K562 (cell line): ENCODE results near the gene CDC5L. TPM values are rescaled to one million over a fixed set of nuclear protein-coding genes. Genes with fewer than 3 reads are reported as not detected.

Source experiments
- ATAC-seq: fragments of 200-7000 bp; cut with Tn5 transposase; 3 replicates; pipeline ENCODE4 v1.9.1; 2020; ENCODE audit warnings: moderate library complexity
- BruUV-seq: library from RNA; stranded (reverse); fragments of 400-500 nt; replicated peaks from 2 replicates; lab custom pipeline; 2021; lab: Mats Ljungman, UMichigan
- CTCF ChIA-PET: fragments of 300-600 bp; formaldehyde crosslinking; extraction: SDS; loops from one replicate; lab custom pipeline; 2021; ENCODE audit warnings: low intra/inter-chr PET ratio; lab: Yijun Ruan, JAX
- POLR2A ChIA-PET: fragments of 300-600, 350-650 bp; sonication (Branson Sonifier 250); formaldehyde crosslinking; extraction: SDS; loops from one replicate; lab custom pipeline; 2021; ENCODE audit warnings: antibody characterized with exemption, inconsistent platforms; lab: Yijun Ruan, JAX
- DNase-seq, 4 experiments: peaks; one replicate each; pipeline versions ENCODE4 v3.0.0 to v3.0.0-alpha.2; 2011 to 2018; ENCODE audit warnings: low spot score in 3 of 4, mixed read lengths in 3 of 4; ENCODE audit errors: extremely low read depth in 1 of 4
- FAIRE-seq: peaks from 2 replicates; lab custom pipeline; 2011; peaks lifted over from hg19 to GRCh38; lab: Jason Lieb, UNC
- H2AFZ ChIP-seq: 2 replicates; pipeline ENCODE4 v1.6.0; 2011; ENCODE audit warnings: low read depth, low read length, control low read depth, inconsistent platforms
- H3K27ac ChIP-seq: fragments of 200-600 bp; 3 replicates; pipeline ENCODE4 v1.8.0; 2011; ENCODE audit warnings: low read depth, mild to moderate bottlenecking, control low read depth, inconsistent platforms, low read length, moderate library complexity, mixed read lengths; ENCODE audit errors: extremely low read depth
- H3K27me3 ChIP-seq, 2 experiments: fragments of 300-600 bp in 1 of 2; 2 replicates in 1 of 2; 3 replicates in 1 of 2; pipeline versions ENCODE4 v1.6.0 to v1.8.0; 2011; ENCODE audit warnings: inconsistent platforms in 2 of 2, low read length in 2 of 2, mild to moderate bottlenecking in 1 of 2, mixed read lengths in 1 of 2, moderate library complexity in 1 of 2; ENCODE audit not compliant: control insufficient read depth in 2 of 2, insufficient read depth in 2 of 2
- H3K36me3 ChIP-seq: fragments of 300-600 bp; 3 replicates; pipeline ENCODE4 v1.8.0; 2011; ENCODE audit warnings: mild to moderate bottlenecking, low read length, inconsistent platforms; ENCODE audit not compliant: control insufficient read depth, insufficient read depth
- H3K4me1 ChIP-seq, 2 experiments: fragments of 200-600 bp in 1 of 2; replicated peaks in 1 of 2; 2 replicates in 1 of 2; 3 replicates in 1 of 2; pipeline versions ENCODE4 v1.5.1 to v1.8.0; 2011; ENCODE audit warnings: inconsistent platforms in 2 of 2, low read length in 2 of 2, mild to moderate bottlenecking in 1 of 2, mixed read lengths in 1 of 2, moderate library complexity in 1 of 2; ENCODE audit not compliant: control insufficient read depth in 2 of 2, insufficient read depth in 2 of 2
- H3K4me2 ChIP-seq: 2 replicates; pipeline ENCODE4 v1.6.1; 2011; ENCODE audit warnings: low read length, control low read depth, inconsistent platforms, mixed read lengths; ENCODE audit not compliant: insufficient read depth
- H3K4me3 ChIP-seq: fragments of 200-600 bp; sonication (generic), shearing (Covaris generic); 2 replicates; pipeline ENCODE4 v1.5.1; 2016; ENCODE audit warnings: control low read depth, inconsistent platforms
- H3K79me2 ChIP-seq: fragments of 200-600 bp; 3 replicates; pipeline ENCODE4 v1.8.0; 2011; ENCODE audit warnings: low read length, inconsistent platforms; ENCODE audit not compliant: control insufficient read depth, insufficient read depth
- H3K9ac ChIP-seq, 2 experiments: 2 replicates each; pipeline versions ENCODE4 v1.6.0 to v1.6.1; 2011; ENCODE audit warnings: low read depth in 2 of 2, low read length in 2 of 2, control low read depth in 1 of 2, inconsistent platforms in 1 of 2, mild to moderate bottlenecking in 1 of 2, mixed read lengths in 1 of 2; ENCODE audit not compliant: insufficient read depth in 1 of 2
- H3K9me1 ChIP-seq: one replicate; pipeline ENCODE4 v1.6.0; 2011; ENCODE audit warnings: inconsistent platforms, mild to moderate bottlenecking, low read length, moderate library complexity; ENCODE audit not compliant: control insufficient read depth, insufficient read depth
- H3K9me3 ChIP-seq: replicated peaks from 2 replicates; pipeline ENCODE4 v1.5.1; 2011; ENCODE audit warnings: low read depth, low read length, inconsistent platforms; ENCODE audit not compliant: control insufficient read depth, insufficient read depth
- H4K20me1 ChIP-seq: replicated peaks from 2 replicates; pipeline ENCODE4 v1.6.1; 2011; ENCODE audit warnings: low read length, inconsistent platforms, mixed read lengths; ENCODE audit not compliant: control insufficient read depth, insufficient read depth
- JUN ChIP-seq, 2 experiments: sonication (generic) in 1 of 2; formaldehyde crosslinking in 1 of 2; IDR thresholded peaks; 2 replicates each; pipeline versions ENCODE4 v1.6.1 to v1.8.0; 2012 to 2022; ENCODE audit warnings: borderline replicate concordance in 2 of 2, mild to moderate bottlenecking in 2 of 2, improper control_type of control experiment in 1 of 2, low read depth in 1 of 2, low read length in 1 of 2, missing genetic modification reagents in 1 of 2
- NUFIP1 ChIP-seq: fragments of 450-650 bp; IDR thresholded peaks from 2 replicates; pipeline ENCODE4 v1.6.1; 2018; ENCODE audit not compliant: partially characterized antibody
- PRPF4 ChIP-seq: fragments of 200-400 bp; formaldehyde crosslinking; IDR thresholded peaks from one replicate; pipeline ENCODE4 v1.6.1; 2017; ENCODE audit warnings: low read length, low read depth, mild to moderate bottlenecking; ENCODE audit not compliant: insufficient read depth, poor library complexity, severe bottlenecking
- SPI1 ChIP-seq: IDR thresholded peaks from 2 replicates; pipeline ENCODE4 v1.6.1; 2011; ENCODE audit warnings: low read depth, low read length, control low read depth, borderline replicate concordance
- ZNF143 ChIP-seq: sonication (generic); formaldehyde crosslinking; IDR thresholded peaks from 2 replicates; pipeline ENCODE4 v1.9.0; 2022; ENCODE audit warnings: mild to moderate bottlenecking, missing genetic modification reagents
- WGBS: fragments of 100-300 bp; shearing (Covaris generic); methylation state at CpG from one replicate; pipeline ENCODE4 v1.1.6; 2016; ENCODE audit warnings: low coverage, mixed read lengths; ENCODE audit not compliant: insufficient coverage; ENCODE audit errors: missing lambda C conversion rate; 5-methylcytosine and 5-hydroxymethylcytosine counted together
- in situ Hi-C: fragments of 300-500 bp; cut with MboI; formaldehyde crosslinking; loops from 4 replicates; pipeline ENCODE4 v1.15.0; 2018; ENCODE audit warnings: inconsistent platforms, mixed read lengths
- intact Hi-C: fragments of 100-400 bp; cut with micrococcal nuclease; formaldehyde crosslinking; loops from 2 replicates; pipeline ENCODE4 v1.14.2; 2022
- polyA plus RNA-seq, 8 experiments: library from polyadenylated mRNA; depleted of rRNA in 4 of 8; stranded (reverse) in 5 of 8; unstranded in 3 of 8; fragments of >200 nt; fragmentation: Nextera tagmentation in 2 of 8; fragmentation: Illumina TruSeq in 1 of 8; extraction: Ambion mirVana in 2 of 8; extraction: Trizol in 1 of 8; gene quantifications; 2 replicates each; pipeline versions ENCODE4 v1.2.1 to v1.2.3, GENCODE V29; 2011 to 2014; ENCODE audit warnings: inconsistent platforms in 1 of 8, missing spikeins in 1 of 8
- total RNA-seq, 7 experiments: library from RNA; depleted of rRNA in 6 of 7; stranded (reverse); fragments of >200 nt in 6 of 7; fragmentation: Illumina TruSeq in 2 of 7; extraction: Trizol in 2 of 7; gene quantifications; 2 replicates each; pipeline versions ENCODE4 v1.2.1 to v1.2.3, GENCODE V29; 2011 to 2021; ENCODE audit warnings: low replicate concordance in 1 of 7
- TF ChIP-seq, protein P1 (sequence below): fragments of 450-650 bp; IDR thresholded peaks from 2 replicates; pipeline ENCODE4 v1.7.0; 2016; ENCODE audit warnings: borderline replicate concordance
- TF ChIP-seq, protein P2 (sequence below), 3 experiments: fragments of 200-800 bp in 1 of 3; sonication (Bioruptor generic) in 1 of 3; sonication (generic) in 1 of 3; formaldehyde crosslinking in 1 of 3; IDR thresholded peaks; 2 replicates each; pipeline versions ENCODE4 v1.6.1 to v1.8.0; 2016 to 2022; ENCODE audit warnings: mild to moderate bottlenecking in 2 of 3, missing compliant biosample characterization in 2 of 3, missing genetic modification characterization in 2 of 3, missing genetic modification reagents in 1 of 3
- TF ChIP-seq, protein P3 (sequence below): sonication (generic); formaldehyde crosslinking; IDR thresholded peaks from 2 replicates; pipeline ENCODE4 v1.4.0; 2020; ENCODE audit warnings: mild to moderate bottlenecking, missing genetic modification reagents
- TF ChIP-seq, protein P4 (sequence below): fragments of 200-800 bp; sonication (Bioruptor generic); IDR thresholded peaks from 2 replicates; pipeline ENCODE4 v1.6.1; 2017; ENCODE audit warnings: missing genetic modification characterization, missing compliant biosample characterization

CDC5L gene
- total and polyA plus RNA-seq, 9 of the 15 experiments (the other 6 are each of a cell fraction or from before 2014, with no cell fraction given): 22.3 to 44.2 (median 30.8) TPM

DNA sequence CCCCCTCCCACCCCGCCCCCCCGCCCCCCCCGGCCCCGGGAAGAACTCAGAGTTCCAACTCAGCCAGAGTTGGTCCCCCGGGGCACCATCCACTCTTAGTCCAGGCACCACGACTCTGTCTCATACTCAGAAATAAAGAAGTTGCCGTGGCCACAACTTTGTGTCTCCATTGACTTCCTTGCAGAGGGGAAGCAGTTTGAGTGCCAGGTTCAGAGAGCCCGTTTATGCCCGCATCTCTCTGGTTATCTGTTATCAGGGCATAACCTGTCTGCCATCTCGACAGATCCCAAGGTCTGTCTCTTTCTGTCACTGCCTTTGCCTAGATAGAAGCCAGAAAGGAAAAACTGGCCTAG is 605 bp downstream of the CDC5L start:
- Histone ChIP-seq H3K4me1 (peaks cover 3 to 26% of the 10 kb centered on the region in 2 experiments; a peak in 4 of 5 replicates), H3K36me3 (peaks cover 39% of the 10 kb centered on the region), H3K27me3 (no peaks in the 10 kb centered on the region), H3K9ac (peak overlapping the region; percentile 95 to 96), H3K9me1 (no peaks in the 10 kb centered on the region), H4K20me1 (peaks cover 24% of the 10 kb centered on the region), H3K4me3 (peak overlapping the region; percentile 81), H3K27ac (peak overlapping the region; percentile 97; the same call in 2 of the 3 replicates), H2AFZ (peak overlapping the region; percentile 100), H3K9me3 (no peaks in the 10 kb centered on the region), H3K79me2 (peaks cover 38% of the 10 kb centered on the region), H3K4me2 (peak overlapping the region; percentile 97)
- ChIA-PET CTCF (no interaction called here), POLR2A (interaction anchor here (0.5 to 2.9 kb wide), 10 partner anchors 9 to 123 kb away, joined by 3 to 23 read pairs (median 4); no protein-coding TSS in a partner anchor)
- BruUV-seq: no TSS peak
- TF ChIP-seq, protein P1, sequence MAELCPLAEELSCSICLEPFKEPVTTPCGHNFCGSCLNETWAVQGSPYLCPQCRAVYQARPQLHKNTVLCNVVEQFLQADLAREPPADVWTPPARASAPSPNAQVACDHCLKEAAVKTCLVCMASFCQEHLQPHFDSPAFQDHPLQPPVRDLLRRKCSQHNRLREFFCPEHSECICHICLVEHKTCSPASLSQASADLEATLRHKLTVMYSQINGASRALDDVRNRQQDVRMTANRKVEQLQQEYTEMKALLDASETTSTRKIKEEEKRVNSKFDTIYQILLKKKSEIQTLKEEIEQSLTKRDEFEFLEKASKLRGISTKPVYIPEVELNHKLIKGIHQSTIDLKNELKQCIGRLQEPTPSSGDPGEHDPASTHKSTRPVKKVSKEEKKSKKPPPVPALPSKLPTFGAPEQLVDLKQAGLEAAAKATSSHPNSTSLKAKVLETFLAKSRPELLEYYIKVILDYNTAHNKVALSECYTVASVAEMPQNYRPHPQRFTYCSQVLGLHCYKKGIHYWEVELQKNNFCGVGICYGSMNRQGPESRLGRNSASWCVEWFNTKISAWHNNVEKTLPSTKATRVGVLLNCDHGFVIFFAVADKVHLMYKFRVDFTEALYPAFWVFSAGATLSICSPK: 0 out of 2 replicates have a peak, but pooled peaks have one; percentile 38
- TF ChIP-seq SPI1 (no peak), JUN (IDR thresholded peaks at IDR 0.05; ENCODE audit: borderline replicate concordance, low read depth, low read length) (no peak), JUN (CRISPR knock-in tag; IDR thresholded peaks at IDR 0.05; ENCODE audit: borderline replicate concordance) (peak; percentile 57; the same call in 1 of the 2 replicates), NUFIP1 (no peak), PRPF4 (no peak), ZNF143 (CRISPR knock-in tag) (0 out of 2 replicates have a peak, but pooled peaks have one; percentile 3)
- TF ChIP-seq, protein P2, sequence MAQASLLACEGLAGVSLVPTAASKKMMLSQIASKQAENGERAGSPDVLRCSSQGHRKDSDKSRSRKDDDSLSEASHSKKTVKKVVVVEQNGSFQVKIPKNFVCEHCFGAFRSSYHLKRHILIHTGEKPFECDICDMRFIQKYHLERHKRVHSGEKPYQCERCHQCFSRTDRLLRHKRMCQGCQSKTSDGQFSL (CRISPR knock-in tag; IDR thresholded peaks at IDR 0.05): peak; percentile 65; the same call in 1 of the 2 replicates
- TF ChIP-seq, protein P2 (tag; IDR thresholded peaks at IDR 0.05): peak in 1 of 2 experiments; percentile 81; a peak in 2 of 4 replicates
- TF ChIP-seq, protein P3, sequence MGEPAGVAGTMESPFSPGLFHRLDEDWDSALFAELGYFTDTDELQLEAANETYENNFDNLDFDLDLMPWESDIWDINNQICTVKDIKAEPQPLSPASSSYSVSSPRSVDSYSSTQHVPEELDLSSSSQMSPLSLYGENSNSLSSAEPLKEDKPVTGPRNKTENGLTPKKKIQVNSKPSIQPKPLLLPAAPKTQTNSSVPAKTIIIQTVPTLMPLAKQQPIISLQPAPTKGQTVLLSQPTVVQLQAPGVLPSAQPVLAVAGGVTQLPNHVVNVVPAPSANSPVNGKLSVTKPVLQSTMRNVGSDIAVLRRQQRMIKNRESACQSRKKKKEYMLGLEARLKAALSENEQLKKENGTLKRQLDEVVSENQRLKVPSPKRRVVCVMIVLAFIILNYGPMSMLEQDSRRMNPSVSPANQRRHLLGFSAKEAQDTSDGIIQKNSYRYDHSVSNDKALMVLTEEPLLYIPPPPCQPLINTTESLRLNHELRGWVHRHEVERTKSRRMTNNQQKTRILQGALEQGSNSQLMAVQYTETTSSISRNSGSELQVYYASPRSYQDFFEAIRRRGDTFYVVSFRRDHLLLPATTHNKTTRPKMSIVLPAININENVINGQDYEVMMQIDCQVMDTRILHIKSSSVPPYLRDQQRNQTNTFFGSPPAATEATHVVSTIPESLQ: 0 out of 2 replicates have a peak, but pooled peaks have one; percentile 8
- TF ChIP-seq, protein P4, sequence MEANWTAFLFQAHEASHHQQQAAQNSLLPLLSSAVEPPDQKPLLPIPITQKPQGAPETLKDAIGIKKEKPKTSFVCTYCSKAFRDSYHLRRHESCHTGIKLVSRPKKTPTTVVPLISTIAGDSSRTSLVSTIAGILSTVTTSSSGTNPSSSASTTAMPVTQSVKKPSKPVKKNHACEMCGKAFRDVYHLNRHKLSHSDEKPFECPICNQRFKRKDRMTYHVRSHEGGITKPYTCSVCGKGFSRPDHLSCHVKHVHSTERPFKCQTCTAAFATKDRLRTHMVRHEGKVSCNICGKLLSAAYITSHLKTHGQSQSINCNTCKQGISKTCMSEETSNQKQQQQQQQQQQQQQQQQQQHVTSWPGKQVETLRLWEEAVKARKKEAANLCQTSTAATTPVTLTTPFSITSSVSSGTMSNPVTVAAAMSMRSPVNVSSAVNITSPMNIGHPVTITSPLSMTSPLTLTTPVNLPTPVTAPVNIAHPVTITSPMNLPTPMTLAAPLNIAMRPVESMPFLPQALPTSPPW (CRISPR knock-in tag): peak; percentile 2; the same call in 1 of the 2 replicates
- 0% methylated on average over 10 of the region's 10 CpGs for WGBS
- DNase-seq: no peak
- FAIRE-seq: no peak
- no peak for ATAC-seq
- intact Hi-C loops: no loop called here
- in situ Hi-C loops: no loop called here
